HG02798 (cell line): ENCODE measurements around the gene ZNRF3.
"Not testable (repeated sequence)": the region's sequence is repeated elsewhere in the genome, so short reads cannot be mapped to it uniquely, and the experiment has no call there.

Experiments used
- ATAC-seq: cut with Tn5 transposase; IDR thresholded peaks from one replicate; pipeline ENCODE4 v1.9.1; 2021; ENCODE audit warnings: mild to moderate bottlenecking; ENCODE audit not compliant: unreplicated experiment, poor library complexity

ZNRF3 gene

DNA sequence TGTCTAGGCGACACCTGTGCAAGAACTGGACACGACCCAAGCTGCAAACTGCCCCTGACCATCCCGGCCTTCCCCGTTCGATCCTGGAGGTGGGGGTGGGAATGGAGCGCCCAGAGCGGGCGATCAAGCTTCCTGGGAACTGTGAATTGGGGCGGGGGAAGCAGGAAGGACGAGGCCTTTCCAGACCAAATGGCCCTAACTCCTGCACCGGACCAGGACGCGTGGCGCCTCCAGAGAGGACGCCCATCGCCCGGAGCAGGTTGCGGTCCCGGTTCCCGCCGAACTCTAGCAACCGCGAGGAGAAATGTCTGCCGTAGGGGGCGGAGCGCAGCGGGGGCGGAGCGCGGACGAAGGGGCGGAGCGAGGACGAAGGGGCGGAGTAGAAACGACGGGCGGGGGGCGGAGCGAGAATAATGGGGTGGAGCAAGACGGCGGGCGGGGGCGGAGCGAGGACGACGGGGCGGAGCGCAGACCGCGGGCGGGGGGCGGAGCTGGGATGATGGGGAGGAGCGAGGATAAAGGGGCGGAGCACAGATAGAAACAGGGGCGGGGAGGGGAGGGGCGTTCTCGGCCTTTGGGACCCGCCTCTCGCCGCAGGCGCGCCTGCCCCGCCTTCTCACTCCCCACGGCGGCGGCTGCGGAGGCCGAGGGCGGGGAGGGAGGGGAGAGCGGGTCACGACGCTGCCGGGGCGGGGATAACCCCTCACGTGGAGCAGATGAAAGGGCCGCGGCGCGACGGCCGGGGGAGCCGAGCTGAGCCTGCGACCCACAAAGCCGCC, at the start of gene ZNRF3:
Gene ZNRF3 (plus strand): TSS at position 695 of the 779 bp plus-strand sequence. CDS start 195 bp downstream, outside the sequence.
- ATAC-seq: peak; percentile 76

DNA sequence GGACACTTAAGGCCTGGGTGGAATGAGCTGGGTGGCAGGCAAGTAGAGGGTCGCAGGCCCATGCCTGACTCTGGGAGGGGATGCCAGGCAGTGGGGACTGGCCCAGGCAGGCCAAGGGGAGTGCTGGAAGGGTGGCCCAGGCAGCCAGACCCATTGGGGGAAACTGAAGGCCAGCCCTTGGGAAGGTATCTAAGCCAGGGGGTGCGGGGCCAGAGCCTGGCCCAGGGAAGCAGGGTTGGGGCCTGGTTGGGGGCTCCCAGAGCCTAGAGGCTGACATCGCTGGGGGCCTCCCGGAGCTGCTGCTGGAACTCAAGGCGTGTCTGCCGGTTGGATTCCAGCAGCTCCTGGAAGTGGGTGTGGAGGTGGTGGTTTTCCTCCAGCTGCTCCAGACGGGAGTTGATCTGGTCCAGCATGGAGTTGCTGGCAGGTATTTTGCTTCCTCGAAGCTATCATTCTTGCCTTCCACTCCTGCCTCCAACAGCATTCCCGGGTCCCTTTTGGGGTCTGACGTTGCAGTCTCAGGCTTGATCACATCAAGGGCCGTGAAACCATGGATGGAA, 47.7 kb upstream of the ZNRF3 start:
- no peak for ATAC-seq

DNA sequence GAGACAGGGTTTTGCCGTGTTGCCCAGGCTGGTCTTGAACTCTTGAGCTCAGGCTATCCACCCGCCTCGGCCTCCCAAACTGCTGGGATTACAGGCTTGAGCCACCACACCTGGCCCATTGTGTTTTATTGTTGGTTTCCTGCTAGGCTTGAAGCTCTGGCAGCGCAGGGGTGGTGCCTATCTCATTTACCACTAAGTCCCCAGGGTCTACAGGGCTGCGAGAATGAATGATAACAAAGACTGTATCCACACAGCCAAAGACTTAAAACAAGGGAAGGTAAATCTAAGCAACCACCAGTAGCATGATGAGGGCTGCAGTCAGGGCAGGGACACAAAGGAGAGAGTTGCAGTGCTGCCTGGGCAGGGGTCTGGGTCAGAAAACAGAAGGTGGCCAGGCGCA, 45.7 kb upstream of the ZNRF3 start:
- ATAC-seq: no peak

DNA sequence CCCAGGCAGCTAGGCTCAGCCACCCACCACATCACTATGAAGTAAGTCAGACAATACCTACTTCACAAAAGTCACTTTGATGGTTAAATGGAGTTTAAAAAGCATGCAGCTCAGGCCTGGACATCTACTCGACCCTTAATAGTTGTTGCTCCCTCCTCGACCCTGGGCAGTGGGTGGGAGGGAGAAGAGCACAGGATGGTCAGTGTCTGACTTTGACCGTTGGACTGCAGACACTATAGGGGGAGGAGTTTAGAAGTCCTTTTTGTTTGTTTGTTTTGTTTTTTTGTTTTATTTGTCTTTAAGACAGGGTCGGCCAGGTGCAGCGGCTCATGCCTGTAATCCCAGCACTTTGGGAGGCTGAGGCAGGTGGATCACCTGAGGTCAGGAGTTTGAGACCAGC, 44.4 kb upstream of the ZNRF3 start:
- no peak for ATAC-seq

GRCh38 chr22:28841111-28841510, 42.3 kb upstream of the ZNRF3 start:
- ATAC-seq: no peak

DNA sequence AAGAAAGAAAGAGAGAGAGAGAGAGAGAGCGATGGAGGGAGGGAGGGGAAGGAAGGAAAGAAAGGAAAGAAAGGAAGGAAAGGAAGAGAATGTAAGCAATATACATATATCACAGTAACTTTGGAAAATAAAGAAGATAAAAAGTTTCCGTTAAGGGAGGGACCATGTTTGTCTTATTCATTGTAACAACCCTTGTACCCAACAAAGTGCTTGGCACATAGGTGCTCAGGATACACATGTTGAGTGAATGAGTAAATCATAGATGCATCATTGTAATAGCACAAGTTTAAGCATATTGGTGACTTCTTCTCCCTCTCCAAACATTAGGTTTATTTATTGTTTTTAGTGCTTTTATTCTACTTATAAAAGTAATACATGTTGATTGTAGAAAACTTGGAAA, 39.7 kb upstream of the ZNRF3 start:
- no peak for ATAC-seq

DNA sequence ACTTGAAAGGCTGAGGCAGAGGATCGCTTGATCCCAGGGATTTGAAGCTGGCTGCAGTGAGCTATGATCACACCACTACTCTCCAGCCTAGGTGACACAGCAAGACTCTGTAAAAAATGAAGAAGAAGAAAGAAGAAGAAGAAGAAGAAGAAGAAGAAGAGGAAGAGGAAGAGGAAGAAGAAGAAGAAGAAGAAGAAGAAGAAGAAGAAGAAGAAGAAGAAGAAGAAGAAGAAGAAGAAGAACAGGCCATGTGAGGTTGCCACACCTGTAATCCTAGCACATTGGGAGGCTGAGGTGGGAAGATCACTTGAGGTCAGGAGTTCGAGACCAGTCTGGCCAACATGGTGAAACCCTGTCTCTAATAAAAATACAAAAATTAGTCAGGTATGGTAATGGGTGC, 39.1 kb upstream of the ZNRF3 start:
- not testable (repeated sequence) for ATAC-seq

DNA sequence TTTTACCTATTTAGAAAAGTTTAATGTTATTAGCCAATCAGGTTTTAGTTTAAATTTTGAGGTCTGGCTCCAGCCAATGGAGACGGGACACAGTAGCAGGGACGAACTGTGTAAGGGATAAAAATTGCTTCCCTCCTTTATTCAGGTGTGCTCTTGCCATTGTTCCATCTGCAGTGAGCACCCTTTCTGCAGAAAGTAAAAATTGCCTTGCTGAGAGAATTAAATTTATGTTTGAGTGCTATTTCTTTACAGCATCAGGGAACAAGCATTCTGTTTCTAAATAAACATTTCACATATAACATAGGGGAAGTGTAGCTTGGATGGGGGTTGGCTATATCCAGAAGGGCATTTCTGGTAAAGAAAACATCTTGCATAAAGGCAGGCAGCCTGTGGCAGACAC, 36.4 kb upstream of the ZNRF3 start:
- no peak for ATAC-seq

DNA sequence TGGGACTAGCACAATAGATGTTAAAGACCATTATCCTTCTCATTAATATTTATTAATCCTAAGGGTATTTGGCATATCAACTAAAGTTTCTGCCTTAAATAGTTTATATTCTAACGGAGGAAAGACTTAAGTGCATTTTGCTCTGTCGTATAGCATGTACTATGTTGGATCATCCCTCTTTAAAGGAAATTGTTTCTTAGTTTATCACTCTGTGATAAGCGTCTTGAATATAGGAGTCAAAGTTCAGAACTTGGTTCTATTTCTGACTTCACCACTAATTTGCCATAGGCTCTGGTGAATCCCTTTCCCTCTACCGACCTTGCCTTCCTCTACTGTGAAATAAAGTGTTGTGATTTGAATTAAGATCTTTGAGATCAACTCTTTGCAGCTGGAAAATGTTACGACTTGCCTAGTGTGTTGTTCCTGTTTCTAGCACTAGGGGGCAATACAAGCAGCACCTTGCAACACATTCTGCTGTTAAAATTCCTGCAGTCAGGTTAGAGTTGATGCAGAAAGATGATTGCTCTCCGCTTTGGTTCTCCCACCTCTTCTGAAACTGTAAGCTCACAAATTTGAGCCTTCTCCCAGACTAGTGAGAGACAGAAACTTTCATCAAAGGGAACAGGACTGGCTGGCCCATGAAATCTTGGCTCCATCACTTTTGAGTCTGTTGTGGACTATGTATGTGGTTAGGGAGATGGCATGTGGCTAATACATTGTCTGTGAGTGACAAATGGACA, 27.8 kb upstream of the ZNRF3 start:
- no peak for ATAC-seq

GRCh38 chr22:28856095-28856455, 27.3 kb upstream of the ZNRF3 start:
- ATAC-seq: no peak

GRCh38 chr22:28857288-28857687, 26.1 kb upstream of the ZNRF3 start:
- no peak for ATAC-seq

DNA sequence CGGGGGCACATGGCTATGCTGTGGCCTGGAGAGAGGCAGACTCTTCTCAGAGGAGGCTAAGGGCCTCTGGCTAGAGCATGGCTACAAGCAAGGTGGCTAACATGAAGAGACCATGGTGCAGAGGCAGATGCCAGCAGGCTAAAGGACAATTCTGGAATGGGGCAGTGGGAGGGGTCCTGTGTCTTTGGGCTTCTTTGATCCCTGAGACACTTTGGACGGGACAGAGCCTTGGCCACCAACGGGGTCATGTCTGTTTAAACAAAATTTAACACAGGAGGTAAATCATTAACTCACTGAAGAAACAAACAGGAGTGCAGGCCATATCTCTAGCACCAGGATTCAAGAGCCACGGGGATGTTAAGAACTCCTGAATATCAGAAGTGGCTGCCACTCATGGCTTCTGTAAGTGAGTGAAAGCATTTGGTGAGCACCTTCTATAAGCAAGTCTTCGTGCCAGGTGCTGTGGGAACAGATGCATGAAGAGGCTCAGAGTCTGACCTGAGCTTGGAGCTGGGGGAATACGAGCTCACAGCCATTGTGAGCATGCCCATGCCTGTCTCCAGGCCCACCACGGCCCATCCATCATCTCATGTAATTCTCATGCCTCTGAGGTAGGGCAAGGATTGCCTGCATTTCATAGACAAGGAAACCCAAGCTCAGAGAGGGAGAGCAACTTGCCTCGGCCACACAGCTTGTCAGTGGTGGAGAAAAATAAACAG, 18.3 kb upstream of the ZNRF3 start:
- no peak for ATAC-seq

GRCh38 chr22:28867191-28867590, 16.2 kb upstream of the ZNRF3 start:
- ATAC-seq: no peak

DNA sequence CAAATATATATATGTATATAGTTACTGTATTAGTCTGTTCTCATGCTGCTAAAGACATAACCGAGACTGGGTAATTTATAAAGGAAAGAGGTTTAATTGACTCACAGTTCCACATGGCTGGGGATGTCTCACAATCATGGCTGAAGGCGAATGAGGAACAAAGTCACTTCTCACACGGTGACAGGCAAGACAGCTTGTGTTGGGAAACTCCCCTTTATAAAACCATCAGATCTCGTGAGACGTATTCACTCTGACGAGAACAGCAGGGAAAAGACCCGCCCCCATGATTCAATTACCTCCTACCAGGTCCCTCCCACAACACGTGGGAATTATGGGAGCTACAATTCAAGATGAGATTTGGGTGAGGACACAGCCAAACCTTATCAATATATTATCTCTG, 15.0 kb upstream of the ZNRF3 start:
- ATAC-seq: not testable (repeated sequence)

DNA sequence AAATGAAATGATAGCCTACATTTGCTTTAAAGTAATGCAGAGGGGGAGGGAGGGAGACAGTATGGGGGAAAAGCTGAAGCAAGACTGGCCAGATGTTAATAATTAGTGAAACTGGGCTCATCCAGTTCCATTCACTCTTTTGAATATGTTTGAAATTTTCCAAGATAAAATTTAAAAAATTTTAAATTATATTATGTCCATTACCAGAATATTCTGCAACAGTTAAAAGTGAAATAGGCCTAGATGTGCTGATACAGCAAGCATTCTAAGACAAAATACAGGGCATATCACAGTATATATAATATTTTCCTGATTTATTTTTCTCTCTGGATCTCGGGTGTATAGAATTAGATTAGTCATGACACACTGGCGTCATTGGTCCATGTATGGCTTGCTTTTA, 13.6 kb upstream of the ZNRF3 start:
- no peak for ATAC-seq

GRCh38 chr22:28873183-28873963, 10.0 kb upstream of the ZNRF3 start:
- no peak for ATAC-seq

DNA sequence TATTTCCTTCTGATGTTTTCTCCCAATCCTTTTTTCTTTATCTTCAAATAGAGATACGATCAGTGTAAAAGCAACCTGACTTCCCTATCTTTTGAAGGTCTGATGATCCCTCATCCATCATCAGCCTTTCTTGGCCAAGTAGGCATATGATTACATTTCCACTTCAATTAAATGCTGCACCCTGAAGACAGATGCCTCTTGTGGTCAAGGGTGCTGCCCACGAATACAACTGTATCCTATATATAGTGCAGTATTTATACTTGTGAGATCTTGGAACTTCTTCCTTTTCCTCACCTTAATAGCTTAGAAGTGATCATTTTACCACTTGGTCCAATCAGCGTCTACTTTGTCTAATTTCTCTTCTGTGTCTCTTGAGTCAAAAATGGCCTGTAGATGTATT, 9.3 kb upstream of the ZNRF3 start:
- ATAC-seq: no peak

GRCh38 chr22:28874811-28875320, 8.5 kb upstream of the ZNRF3 start:
- no peak for ATAC-seq

GRCh38 chr22:28882545-28882877, 861 bp upstream of the ZNRF3 start:
- ATAC-seq: no peak

GRCh38 chr22:28883657-28883916, 215 bp downstream of the ZNRF3 start:
- ATAC-seq: no peak
